HTERT RPE-1 (cell line): ENCODE results near the gene FHDC1.

Experiments used
- in situ Hi-C: fragments of 300-500 bp; cut with MboI; formaldehyde crosslinking; loops from 4 replicates; pipeline ENCODE4 v1.14.3; 2020; ENCODE audit warnings: low sequenced_read_pairs

The FHDC1 gene

GRCh38 chr4:153027866-153028265 lies 91.7 kb downstream of the FHDC1 start:
- in situ Hi-C loops = no loop called here

GRCh38 chr4:153028535-153028934 lies 92.4 kb downstream of the FHDC1 start:
- in situ Hi-C loops = no loop called here
